Activated CD4-positive, alpha-beta memory T cell treated with anti-CD3 and anti-CD28 coated beads, Interleukin-2, amount 10 ng/mL, durations not matched to agents 7 days and 5 days (primary cell): ENCODE results near the gene PRDM16. TPM values are rescaled to one million over a fixed set of nuclear protein-coding genes. Genes with fewer than 3 reads are reported as not detected.

Experiments
- CTCF ChIA-PET: fragments of 350-600 bp; sonication (Branson Sonifier 250); formaldehyde crosslinking; loops from one replicate; lab custom pipeline; 2021; ENCODE audit warnings: antibody characterized with exemption, inconsistent platforms; lab: Charles Lee
- POLR2A ChIA-PET: fragments of 350-600 bp; sonication (Branson Sonifier 250); formaldehyde crosslinking; loops from one replicate; lab custom pipeline; 2021; ENCODE audit warnings: antibody characterized with exemption; lab: Charles Lee
- DNase-seq: peaks from one replicate; pipeline ENCODE4 v3.0.0-alpha.2; 2020
- H3K27ac Mint-ChIP-seq: one replicate; pipeline ENCODE4 v1.8.0; 2021; ENCODE audit warnings: mild to moderate bottlenecking, mixed read lengths
- H3K27me3 Mint-ChIP-seq: one replicate; pipeline ENCODE4 v1.8.0; 2021; ENCODE audit warnings: mixed read lengths
- H3K36me3 Mint-ChIP-seq: one replicate; pipeline ENCODE4 v1.8.0; 2021; ENCODE audit warnings: low read depth, mixed read lengths
- H3K4me1 Mint-ChIP-seq: one replicate; pipeline ENCODE4 v1.8.0; 2021; ENCODE audit warnings: mixed read lengths
- H3K4me3 Mint-ChIP-seq: one replicate; pipeline ENCODE4 v1.8.0; 2021; ENCODE audit warnings: mild to moderate bottlenecking, mixed read lengths
- H3K9me3 Mint-ChIP-seq: one replicate; pipeline ENCODE4 v1.8.0; 2021; ENCODE audit warnings: mixed read lengths
- total RNA-seq, 2 experiments: library from RNA; stranded (reverse); gene quantifications; one replicate each; pipeline ENCODE4 v1.2.3, GENCODE V29; 2021

Gene PRDM16
- total RNA-seq, 2 experiments from 2014 or later = 0.03 to 0.20 TPM

- CTCF ChIA-PET = no interaction called here
- Mint-ChIP-seq H3K4me3 (no peak overlapping the region), H3K27me3 (no peaks in the 10 kb centered on the region), H3K4me1 (no peaks in the 10 kb centered on the region), H3K9me3 (no peaks in the 10 kb centered on the region), H3K27ac (no peak overlapping the region), H3K36me3 (no peaks in the 10 kb centered on the region)
- POLR2A ChIA-PET = no interaction called here
- no peak for DNase-seq
These were observed 317.4 kb downstream of the PRDM16 start for GRCh38 chr1:3386205-3387002.

DNA sequence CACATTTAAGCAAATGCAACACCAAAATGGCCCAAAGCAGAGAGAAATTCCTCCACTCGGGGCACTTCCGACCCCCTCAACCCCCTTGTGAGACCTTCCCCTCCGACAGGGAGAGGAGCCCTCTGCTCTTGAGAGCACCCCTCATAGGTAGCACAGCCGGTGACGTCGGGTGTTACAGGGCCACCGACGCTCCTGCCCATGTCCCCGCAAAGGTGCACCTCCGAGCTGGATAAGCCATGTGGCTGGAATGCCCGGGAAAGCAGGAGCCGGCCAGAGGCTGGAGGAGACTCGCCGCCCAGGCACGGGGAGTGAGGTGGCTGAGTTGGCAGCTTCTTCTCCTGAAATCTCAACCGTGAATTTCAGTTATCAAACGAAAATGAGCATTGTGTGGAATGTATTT is 318.4 kb downstream of the PRDM16 start:
- no peak overlapping the region for H3K4me3 Mint-ChIP-seq
- CTCF ChIA-PET = no interaction called here
- no peaks in the 10 kb centered on the region for H3K36me3 Mint-ChIP-seq
- POLR2A ChIA-PET = no interaction called here
- no peaks in the 10 kb centered on the region for H3K4me1 Mint-ChIP-seq
- H3K27ac Mint-ChIP-seq = no peak overlapping the region
- no peak for DNase-seq
- peaks cover 5% of the 10 kb centered on the region for H3K27me3 Mint-ChIP-seq
- H3K9me3 Mint-ChIP-seq = no peaks in the 10 kb centered on the region

DNA sequence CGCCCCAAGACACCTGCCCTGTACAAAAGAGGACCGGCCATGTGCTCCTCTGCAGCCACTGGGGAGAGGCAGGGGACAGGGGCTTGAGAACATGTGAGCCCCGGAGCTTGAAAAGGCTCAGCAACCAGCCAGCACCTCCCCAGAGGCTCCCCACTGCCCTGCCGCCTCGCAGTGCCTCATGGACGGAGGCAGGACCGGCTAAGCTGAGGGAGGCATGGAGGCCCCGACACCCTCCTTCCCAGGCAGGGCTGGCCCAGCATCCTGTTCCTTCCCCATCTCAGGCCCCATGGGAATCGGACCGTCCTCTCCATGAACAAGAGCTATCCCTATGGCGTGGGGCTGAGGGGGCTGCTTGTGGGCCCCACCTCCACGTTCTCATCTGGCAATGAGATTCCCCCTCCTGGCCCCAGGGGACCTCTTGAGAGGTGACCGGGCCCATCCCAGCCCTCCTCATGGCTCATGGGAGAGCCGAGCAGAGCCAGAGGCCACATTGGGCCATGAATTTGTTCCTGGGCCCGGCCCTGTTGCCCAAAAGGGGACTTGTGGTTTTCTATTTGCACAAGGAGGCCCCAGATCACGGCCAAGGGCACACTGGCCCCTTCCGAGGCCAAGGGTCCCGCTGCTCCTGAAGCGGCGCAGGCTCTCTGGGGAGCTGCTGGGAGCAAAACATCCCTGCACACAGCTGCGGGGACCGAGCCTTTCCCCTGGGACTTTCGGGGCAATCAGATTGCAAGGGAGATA is 320.3 kb downstream of the PRDM16 start:
- no peak for DNase-seq
- ChIA-PET CTCF (no interaction called here), POLR2A (no interaction called here)
- no peaks in the 10 kb centered on the region for H3K36me3 Mint-ChIP-seq
- H3K4me3 Mint-ChIP-seq = no peak overlapping the region
- H3K27ac Mint-ChIP-seq = no peak overlapping the region
- H3K4me1 Mint-ChIP-seq = no peaks in the 10 kb centered on the region
- H3K27me3 Mint-ChIP-seq = peaks cover 17% of the 10 kb centered on the region
- H3K9me3 Mint-ChIP-seq = no peaks in the 10 kb centered on the region

- H3K4me3 Mint-ChIP-seq = no peak overlapping the region
- DNase-seq = no peak
- H3K4me1 Mint-ChIP-seq = no peaks in the 10 kb centered on the region
- H3K27me3 Mint-ChIP-seq = peaks cover 22% of the 10 kb centered on the region
- CTCF ChIA-PET = no interaction called here
- no peaks in the 10 kb centered on the region for H3K9me3 Mint-ChIP-seq
- H3K27ac Mint-ChIP-seq = no peak overlapping the region
- H3K36me3 Mint-ChIP-seq = no peaks in the 10 kb centered on the region
- POLR2A ChIA-PET = no interaction called here
These were observed 321.3 kb downstream of the PRDM16 start for GRCh38 chr1:3390291-3390690.

DNA sequence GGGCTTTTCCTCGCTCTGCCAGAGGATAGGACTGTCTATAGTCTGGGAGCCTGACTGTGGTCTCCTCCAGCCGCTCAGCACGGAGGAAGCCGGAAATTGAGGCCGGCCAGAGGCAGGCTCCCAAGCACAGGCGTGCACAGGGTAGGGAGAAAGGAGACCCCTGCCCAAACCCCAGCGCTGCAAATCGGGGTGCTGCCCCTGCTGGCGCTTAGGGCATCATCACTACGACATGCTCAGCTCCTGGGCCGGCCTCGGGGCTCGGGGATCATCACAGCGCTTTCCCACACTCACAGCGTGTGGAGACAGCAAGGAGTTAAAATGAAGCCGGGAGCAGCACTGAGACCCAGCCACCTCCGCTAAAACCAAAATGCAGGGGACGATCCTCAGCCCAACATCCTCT is 322.7 kb downstream of the PRDM16 start:
- Mint-ChIP-seq H3K27me3 (peaks cover 26% of the 10 kb centered on the region), H3K36me3 (no peaks in the 10 kb centered on the region), H3K27ac (no peak overlapping the region), H3K4me1 (no peaks in the 10 kb centered on the region), H3K9me3 (no peaks in the 10 kb centered on the region), H3K4me3 (no peak overlapping the region)
- ChIA-PET POLR2A (no interaction called here), CTCF (no interaction called here)
- DNase-seq = no peak

- Mint-ChIP-seq H3K27me3 (peaks cover 26% of the 10 kb centered on the region), H3K27ac (no peak overlapping the region), H3K36me3 (no peaks in the 10 kb centered on the region), H3K4me1 (no peaks in the 10 kb centered on the region), H3K4me3 (no peak overlapping the region), H3K9me3 (no peaks in the 10 kb centered on the region)
- CTCF ChIA-PET = no interaction called here
- POLR2A ChIA-PET = no interaction called here
- no peak for DNase-seq
These were observed 324.3 kb downstream of the PRDM16 start for GRCh38 chr1:3393024-3393986.

GRCh38 chr1:3393987-3394920 is 325.3 kb downstream of the PRDM16 start:
- Mint-ChIP-seq H3K36me3 (no peaks in the 10 kb centered on the region), H3K27me3 (peaks cover 26% of the 10 kb centered on the region), H3K27ac (no peak overlapping the region), H3K9me3 (no peaks in the 10 kb centered on the region), H3K4me1 (no peaks in the 10 kb centered on the region), H3K4me3 (no peak overlapping the region)
- DNase-seq = no peak
- POLR2A ChIA-PET = no interaction called here
- CTCF ChIA-PET = no interaction called here

DNA sequence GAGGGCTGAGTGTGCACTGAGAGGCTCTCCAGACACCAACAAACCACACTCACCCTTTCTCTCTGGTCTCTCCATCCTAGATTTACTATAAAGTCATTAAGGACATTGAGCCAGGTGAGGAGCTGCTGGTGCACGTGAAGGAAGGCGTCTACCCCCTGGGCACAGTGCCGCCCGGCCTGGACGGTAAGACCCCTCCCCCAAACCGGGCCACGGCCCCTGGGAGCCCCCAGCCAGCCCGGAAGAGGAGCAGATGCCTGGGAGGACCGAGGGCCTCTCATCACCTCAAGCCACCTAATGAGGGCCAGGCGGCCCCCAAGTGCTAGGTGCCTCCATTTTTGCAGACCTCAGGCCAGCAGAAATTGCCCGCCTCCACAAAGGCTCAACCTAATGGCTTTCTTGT is 327.4 kb downstream of the PRDM16 start:
- no peaks in the 10 kb centered on the region for H3K36me3 Mint-ChIP-seq
- no peak overlapping the region for H3K4me3 Mint-ChIP-seq
- peaks cover 26% of the 10 kb centered on the region for H3K27me3 Mint-ChIP-seq
- POLR2A ChIA-PET = no interaction called here
- no peaks in the 10 kb centered on the region for H3K4me1 Mint-ChIP-seq
- no peaks in the 10 kb centered on the region for H3K9me3 Mint-ChIP-seq
- CTCF ChIA-PET = no interaction called here
- DNase-seq = no peak
- H3K27ac Mint-ChIP-seq = no peak overlapping the region

DNA sequence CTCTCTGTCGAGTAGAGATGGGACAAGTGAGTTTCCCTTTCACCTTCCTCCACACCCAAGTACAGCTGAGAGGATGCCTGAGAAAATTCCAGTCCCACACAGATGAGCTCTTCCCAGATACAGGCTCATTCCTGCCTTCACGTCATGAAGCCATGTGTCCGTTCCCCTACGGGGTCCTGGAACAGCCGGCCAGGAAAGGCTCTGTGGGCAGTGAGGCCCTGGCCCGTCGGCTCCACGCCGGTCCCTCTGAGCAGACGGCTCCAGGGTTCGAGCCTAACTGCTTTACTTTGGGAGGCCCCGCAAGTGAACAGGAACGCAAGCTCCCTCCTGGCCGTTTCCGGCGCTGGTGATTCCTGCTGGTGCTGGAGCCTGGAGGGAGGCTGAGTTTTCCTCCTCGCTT is 328.3 kb downstream of the PRDM16 start:
- DNase-seq = no peak
- no peaks in the 10 kb centered on the region for H3K4me1 Mint-ChIP-seq
- POLR2A ChIA-PET = no interaction called here
- no peak overlapping the region for H3K4me3 Mint-ChIP-seq
- CTCF ChIA-PET = no interaction called here
- peaks cover 22% of the 10 kb centered on the region for H3K27me3 Mint-ChIP-seq
- H3K36me3 Mint-ChIP-seq = no peaks in the 10 kb centered on the region
- no peak overlapping the region for H3K27ac Mint-ChIP-seq
- no peaks in the 10 kb centered on the region for H3K9me3 Mint-ChIP-seq

DNA sequence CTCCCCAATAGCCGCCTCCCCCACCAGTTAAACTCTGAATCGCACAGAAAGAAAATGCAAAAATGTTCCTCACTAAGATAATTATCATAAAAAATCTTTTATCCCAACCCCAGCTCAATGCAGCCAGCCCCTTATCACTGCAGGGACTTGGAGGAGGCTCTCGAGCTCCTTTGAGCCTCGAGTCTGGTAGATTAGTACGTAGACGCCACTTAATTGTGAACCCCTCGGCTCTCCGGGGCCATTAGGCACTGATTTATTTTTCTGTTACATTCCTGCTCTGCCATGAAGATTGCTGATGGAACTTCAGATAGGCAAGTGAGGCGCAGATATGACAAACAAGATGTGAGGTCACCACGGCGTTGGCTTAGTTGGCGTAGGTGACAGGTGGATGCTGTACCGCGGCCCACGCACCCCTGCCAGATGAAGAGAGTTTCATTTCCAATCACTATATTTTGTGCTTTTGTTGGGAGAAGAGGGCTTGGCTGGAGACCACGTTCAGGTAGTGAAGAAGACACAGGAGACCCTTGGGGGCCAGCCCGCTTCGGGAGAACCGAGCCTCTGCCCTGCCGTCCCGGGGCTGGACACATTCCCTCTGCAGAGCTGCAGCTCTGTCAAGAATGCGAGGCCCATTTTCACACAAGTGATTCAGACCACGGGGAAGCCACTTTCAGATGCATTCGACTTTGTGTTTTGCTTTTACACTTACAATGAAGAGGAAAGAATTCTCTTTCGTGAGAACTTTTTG is 329.6 kb downstream of the PRDM16 start:
- no peaks in the 10 kb centered on the region for H3K4me1 Mint-ChIP-seq
- H3K27me3 Mint-ChIP-seq = peaks cover 9% of the 10 kb centered on the region
- ChIA-PET CTCF (no interaction called here), POLR2A (no interaction called here)
- H3K9me3 Mint-ChIP-seq = no peaks in the 10 kb centered on the region
- H3K4me3 Mint-ChIP-seq = no peak overlapping the region
- H3K36me3 Mint-ChIP-seq = no peaks in the 10 kb centered on the region
- H3K27ac Mint-ChIP-seq = no peak overlapping the region
- no peak for DNase-seq

DNA sequence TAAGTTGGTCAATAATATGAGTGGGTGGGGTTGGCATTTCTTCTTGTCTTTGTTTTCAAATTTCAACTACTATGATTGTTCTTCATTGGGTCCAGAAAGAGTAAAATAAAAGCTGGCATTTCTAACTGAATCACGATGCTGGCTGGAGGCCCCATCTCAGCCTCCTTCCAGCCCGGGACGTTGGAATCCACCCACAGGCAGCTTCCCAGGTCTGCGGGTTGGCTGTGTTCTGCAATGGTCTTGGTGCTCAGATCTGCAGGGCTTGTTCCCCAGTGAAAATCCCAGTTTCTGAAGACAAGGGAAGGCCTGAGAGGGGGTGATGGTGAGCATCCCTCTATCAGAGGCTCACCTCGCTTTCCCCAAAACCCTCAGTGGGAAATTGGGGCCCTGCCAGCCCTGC is 330.7 kb downstream of the PRDM16 start:
- H3K9me3 Mint-ChIP-seq = no peaks in the 10 kb centered on the region
- H3K4me3 Mint-ChIP-seq = no peak overlapping the region
- H3K4me1 Mint-ChIP-seq = no peaks in the 10 kb centered on the region
- ChIA-PET POLR2A (no interaction called here), CTCF (no interaction called here)
- no peaks in the 10 kb centered on the region for H3K36me3 Mint-ChIP-seq
- peaks cover 7% of the 10 kb centered on the region for H3K27me3 Mint-ChIP-seq
- DNase-seq = no peak
- H3K27ac Mint-ChIP-seq = no peak overlapping the region
